HCT116 (cell line): ENCODE measurements around the gene BCKDK. TPM values are rescaled to one million over a fixed set of nuclear protein-coding genes. Genes with fewer than 3 reads are reported as not detected.

Experiments
- ATAC-seq: fragments of 200-7000 bp; cut with Tn5 transposase; 2 replicates; pipeline ENCODE4 v1.9.1; 2020; ENCODE audit warnings: mild to moderate bottlenecking, moderate library complexity
- BruUV-seq: library from RNA; stranded (reverse); fragments of 400-500 nt; replicated peaks from 2 replicates; lab custom pipeline; 2021; lab: Mats Ljungman, UMichigan
- CTCF ChIA-PET: fragments of 300-600 bp; sonication (Branson Sonifier 250); formaldehyde crosslinking; loops from one replicate; lab custom pipeline; 2021; ENCODE audit warnings: antibody characterized with exemption; lab: Charles Lee
- POLR2A ChIA-PET: fragments of 300-600, 350-600 bp; sonication (Branson Sonifier 250); formaldehyde crosslinking; loops from one replicate; lab custom pipeline; 2021; ENCODE audit warnings: antibody characterized with exemption; lab: Charles Lee
- RAD21 ChIA-PET, 2 experiments: fragments of 300-600 bp; sonication (Branson Sonifier 250); formaldehyde crosslinking; loops; one replicate each; lab custom pipeline; 2023; ENCODE audit warnings: low total read pairs in 2 of 2; ENCODE audit not compliant: uncharacterized antibody in 2 of 2, unreplicated experiment in 2 of 2, low non-redundant PET in 1 of 2; lab: Charles Lee
- DNase-seq: peaks from one replicate; pipeline ENCODE4 v3.0.0-alpha.2; 2010; ENCODE audit warnings: low read depth, low spot score
- H2AFZ ChIP-seq: fragments of 200-600 bp; shearing (Covaris generic), sonication (generic); 2 replicates; pipeline ENCODE4 v1.6.1; 2017; ENCODE audit warnings: low read depth, mixed run types, mixed read lengths, antibody characterized with exemption, low read length; ENCODE audit not compliant: poor library complexity, severe bottlenecking
- H3K27ac ChIP-seq: 2 replicates; pipeline ENCODE4 v1.5.1; 2012; ENCODE audit warnings: low read depth, low read length
- H3K27me3 ChIP-seq: fragments of 200-600 bp; sonication (generic); 2 replicates; pipeline ENCODE4 v1.6.1; 2016; ENCODE audit warnings: mixed run types, low read length, mixed read lengths; ENCODE audit not compliant: insufficient read depth
- H3K36me3 ChIP-seq, 2 experiments: fragments of 200-500 bp in 1 of 2; fragments of 200-600 bp in 1 of 2; sonication (Bioruptor generic) in 1 of 2; sonication (generic) in 1 of 2; 2 replicates each; pipeline versions ENCODE4 v1.5.1 to v1.6.1; 2014 to 2016; ENCODE audit warnings: low read length in 2 of 2, inconsistent platforms in 1 of 2, mixed read lengths in 1 of 2, mixed run types in 1 of 2; ENCODE audit not compliant: insufficient read depth in 2 of 2, control insufficient read depth in 1 of 2
- H3K4me1 ChIP-seq, 2 experiments: fragments of 200-600 bp in 1 of 2; sonication (generic) in 1 of 2; 2 replicates each; pipeline versions ENCODE4 v1.5.1 to v1.6.1; 2012 to 2017; ENCODE audit warnings: low read length in 2 of 2, inconsistent platforms in 1 of 2, mild to moderate bottlenecking in 1 of 2, mixed read lengths in 1 of 2, mixed run types in 1 of 2, moderate library complexity in 1 of 2; ENCODE audit not compliant: insufficient read depth in 2 of 2, control insufficient read depth in 1 of 2
- H3K4me2 ChIP-seq: fragments of 200-600 bp; sonication (generic); 2 replicates; pipeline ENCODE4 v1.6.1; 2017; ENCODE audit warnings: mixed run types, low read length, mixed read lengths
- H3K4me3 ChIP-seq, 2 experiments: fragments of 200-600 bp in 1 of 2; sonication (generic) in 1 of 2; replicated peaks in 1 of 2; 2 replicates each; pipeline ENCODE4 v1.5.1; 2011 to 2016; ENCODE audit warnings: low read length in 2 of 2, control low read depth in 1 of 2, low read depth in 1 of 2, mild to moderate bottlenecking in 1 of 2, mixed read lengths in 1 of 2, mixed run types in 1 of 2
- H3K79me2 ChIP-seq: fragments of 200-600 bp; sonication (generic); 2 replicates; pipeline ENCODE4 v1.6.1; 2017; ENCODE audit warnings: mild to moderate bottlenecking, mixed run types, low read length, moderate library complexity, mixed read lengths; ENCODE audit not compliant: insufficient read depth
- H3K9ac ChIP-seq: fragments of 200-600 bp; sonication (generic); 2 replicates; pipeline ENCODE4 v1.6.1; 2016; ENCODE audit warnings: low read length, mixed read lengths
- H3K9me2 ChIP-seq: fragments of 200-600 bp; sonication (generic), shearing (Covaris generic); 2 replicates; pipeline ENCODE4 v1.6.1; 2017; ENCODE audit warnings: mixed run types, mild to moderate bottlenecking, moderate library complexity; ENCODE audit not compliant: insufficient read depth
- H3K9me3 ChIP-seq, 2 experiments: fragments of 200-500 bp in 1 of 2; fragments of 200-600 bp in 1 of 2; sonication (Bioruptor generic) in 1 of 2; sonication (generic) in 1 of 2; 2 replicates each; pipeline ENCODE4 v1.6.1; 2014 to 2017; ENCODE audit warnings: low read length in 2 of 2, mixed read lengths in 2 of 2, inconsistent platforms in 1 of 2, low read depth in 1 of 2, mild to moderate bottlenecking in 1 of 2, mixed run types in 1 of 2, moderate library complexity in 1 of 2; ENCODE audit not compliant: control insufficient read depth in 1 of 2, insufficient read depth in 1 of 2
- H4K20me1 ChIP-seq: fragments of 200-600 bp; sonication (generic), shearing (Covaris generic); 2 replicates; pipeline ENCODE4 v1.6.1; 2017; ENCODE audit warnings: mixed run types, mild to moderate bottlenecking, moderate library complexity; ENCODE audit not compliant: insufficient read depth
- ATF3 ChIP-seq: IDR thresholded peaks from 2 replicates; pipeline ENCODE4 v1.6.1; 2012
- EZH2 ChIP-seq: fragments of 200-600 bp; sonication (generic); IDR thresholded peaks from 2 replicates; pipeline ENCODE4 v1.6.1; 2017; ENCODE audit warnings: antibody characterized with exemption, mixed run types
- JUND ChIP-seq: IDR thresholded peaks from 2 replicates; pipeline ENCODE4 v1.6.1; 2012
- REST ChIP-seq: IDR thresholded peaks from 2 replicates; pipeline ENCODE4 v1.6.1; 2012; ENCODE audit warnings: low read depth
- YY1 ChIP-seq: IDR thresholded peaks from 2 replicates; pipeline ENCODE4 v1.6.1; 2011; ENCODE audit warnings: low read length, low read depth, moderate library complexity, mild to moderate bottlenecking; ENCODE audit not compliant: insufficient replicate concordance; ENCODE audit errors: extremely low read depth
- intact Hi-C: fragments of 100-400 bp; cut with micrococcal nuclease; formaldehyde crosslinking; loops from 2 replicates; pipeline ENCODE4 v1.10.0; 2022
- total RNA-seq: library from RNA; stranded (reverse); gene quantifications from one replicate; pipeline ENCODE4 v1.2.1, GENCODE V29; 2021; ENCODE audit not compliant: unreplicated experiment

The BCKDK gene
- total RNA-seq, 1 experiment from 2014 or later, result 60.7 TPM

- no peak overlapping the region for H2AFZ ChIP-seq
- H3K9me2 ChIP-seq, result no peaks in the 10 kb centered on the region
- intact Hi-C loops, result loop anchor here (5.0 kb wide), 1 partner anchor 333 kb away; the partner anchor contains the start of gene ZNF843
- H4K20me1 ChIP-seq, result no peaks in the 10 kb centered on the region
- TSS peak; percentile 47 for BruUV-seq
- ChIA-PET CTCF (interaction anchor here (1.4 kb wide), 1 partner anchor 124 kb away, joined by 3 read pairs; the partner anchor contains the start of gene HSD3B7), RAD21 (no interaction called here), POLR2A (no interaction called here)
- peak overlapping the region; percentile 83 to 98 for H3K4me3 ChIP-seq
- TF ChIP-seq REST, result no peak
- TF ChIP-seq YY1, result no peak
- no peak for TF ChIP-seq JUND
- no peak for TF ChIP-seq ATF3
- no peak for TF ChIP-seq EZH2
- peaks cover 21% of the 10 kb centered on the region for H3K79me2 ChIP-seq
- H3K9me3 ChIP-seq, result no peaks in the 10 kb centered on the region
- no peaks in the 10 kb centered on the region for H3K27me3 ChIP-seq
- H3K4me1 ChIP-seq, result peaks cover 10 to 32% of the 10 kb centered on the region in 2 experiments; a peak in 3 of 4 replicates
- peak overlapping the region; percentile 90 for H3K9ac ChIP-seq
- peak overlapping the region; percentile 83 for H3K4me2 ChIP-seq
- H3K27ac ChIP-seq, result peak overlapping the region; percentile 89
- H3K36me3 ChIP-seq, result peaks cover 14 to 39% of the 10 kb centered on the region in 2 experiments
- DNase-seq, result no peak
- peak; percentile 3; the same call in 1 of the 2 replicates for ATAC-seq
Measured at GRCh38 chr16:31108794-31109558, 790 bp downstream of the BCKDK start.
